Smooth muscle cell (in vitro differentiated cells): ENCODE measurements around the gene PDLIM5. TPM values are rescaled to one million over a fixed set of nuclear protein-coding genes. Genes with fewer than 3 reads are reported as not detected.
"Not testable (repeated sequence)": the region's sequence is repeated elsewhere in the genome, so short reads cannot be mapped to it uniquely, and the experiment has no call there.

Experiments
- DNase-seq: peaks from one replicate; lab custom pipeline; 2025; ENCODE audit not compliant: unreplicated experiment; lab: John Stamatoyannopoulos, UW
- H2AFZ ChIP-seq: fragments of 200-600 bp; sonication (generic); 2 replicates; pipeline ENCODE4 v1.6.0; 2016; ENCODE audit warnings: antibody characterized with exemption, low read depth, mild to moderate bottlenecking
- H3F3A ChIP-seq: fragments of 200-600 bp; sonication (generic); 2 replicates; pipeline ENCODE4 v1.6.0; 2017; ENCODE audit warnings: antibody characterized with exemption, low read depth
- H3K27ac ChIP-seq: fragments of 200-600 bp; sonication (generic); 2 replicates; pipeline ENCODE4 v1.5.1; 2016; ENCODE audit warnings: low read depth, mild to moderate bottlenecking
- H3K27me3 ChIP-seq: fragments of 200-600 bp; sonication (generic); 2 replicates; pipeline ENCODE4 v1.6.1; 2016; ENCODE audit warnings: low read depth, mild to moderate bottlenecking
- H3K36me3 ChIP-seq: fragments of 200-600 bp; sonication (generic); 2 replicates; pipeline ENCODE4 v1.5.1; 2016; ENCODE audit warnings: low read depth
- H3K4me1 ChIP-seq: fragments of 200-600 bp; sonication (generic); 2 replicates; pipeline ENCODE4 v1.5.1; 2016; ENCODE audit warnings: low read depth
- H3K4me2 ChIP-seq: fragments of 200-600 bp; sonication (generic); 2 replicates; pipeline ENCODE4 v1.6.0; 2016; ENCODE audit warnings: mild to moderate bottlenecking
- H3K4me3 ChIP-seq: fragments of 200-600 bp; sonication (generic); 2 replicates; pipeline ENCODE4 v1.5.1; 2016; ENCODE audit warnings: mild to moderate bottlenecking
- H3K79me2 ChIP-seq: fragments of 200-600 bp; sonication (generic); 2 replicates; pipeline ENCODE4 v1.6.0; 2016; ENCODE audit warnings: low read depth, mild to moderate bottlenecking
- H3K9ac ChIP-seq: fragments of 200-600 bp; sonication (generic); 2 replicates; pipeline ENCODE4 v1.6.0; 2016; ENCODE audit warnings: low read depth
- H3K9me3 ChIP-seq: fragments of 200-600 bp; sonication (generic); replicated peaks from 2 replicates; pipeline ENCODE4 v1.5.1; 2016; ENCODE audit warnings: low read depth
- H4K20me1 ChIP-seq: fragments of 200-600 bp; sonication (generic); 2 replicates; pipeline ENCODE4 v1.6.0; 2016; ENCODE audit warnings: low read depth
- CTCF ChIP-seq: fragments of 200-600 bp; sonication (generic); IDR thresholded peaks from 2 replicates; pipeline ENCODE4 v1.5.1; 2017; ENCODE audit warnings: borderline replicate concordance, mild to moderate bottlenecking, antibody characterized with exemption; ENCODE audit not compliant: insufficient read depth, poor library complexity, severe bottlenecking
- WGBS: methylation state at CpG from one replicate; pipeline ENCODE4 v1.1.7; 2016; ENCODE audit warnings: low lambda C conversion rate; 5-methylcytosine and 5-hydroxymethylcytosine counted together
- polyA plus RNA-seq: library from polyadenylated mRNA; unstranded; fragments of >200 nt; fragmentation: Nextera tagmentation; extraction: Ambion mirVana; gene quantifications from 2 replicates; pipeline ENCODE4 v1.2.1, GENCODE V29; 2016
- total RNA-seq: library from RNA; depleted of rRNA; stranded (reverse); fragments of >200 nt; gene quantifications from 2 replicates; pipeline ENCODE4 v1.2.3, GENCODE V29; 2014

PDLIM5 gene
- total and polyA plus RNA-seq, 2 experiments from 2014 or later = 129 to 150 TPM

- no peak overlapping the region for H2AFZ ChIP-seq
- no peaks in the 10 kb centered on the region for H3K9me3 ChIP-seq
- no peaks in the 10 kb centered on the region for H3K4me1 ChIP-seq
- no peak overlapping the region for H3K9ac ChIP-seq
- peak; percentile 74 for TF ChIP-seq CTCF
- H3F3A ChIP-seq = peaks cover 6% of the 10 kb centered on the region
- peaks cover 6% of the 10 kb centered on the region for H3K79me2 ChIP-seq
- no peak for DNase-seq
- WGBS = 39% methylated on average over 6 of the region's 6 CpGs
- H3K27ac ChIP-seq = no peak overlapping the region
- peaks cover 7% of the 10 kb centered on the region for H3K36me3 ChIP-seq
- peaks cover 31% of the 10 kb centered on the region for H4K20me1 ChIP-seq
- H3K4me2 ChIP-seq = no peak overlapping the region
- H3K4me3 ChIP-seq = no peak overlapping the region
- no peaks in the 10 kb centered on the region for H3K27me3 ChIP-seq
Observed at GRCh38 chr4:94621491-94622080, 169.8 kb downstream of the PDLIM5 start.

- WGBS = 74% methylated on average over 3 of the region's 3 CpGs
- Histone ChIP-seq H3K4me1 (no peaks in the 10 kb centered on the region), H3K4me2 (no peak overlapping the region), H2AFZ (no peak overlapping the region), H3K79me2 (peaks cover 6% of the 10 kb centered on the region), H3K9me3 (no peaks in the 10 kb centered on the region), H3K9ac (no peak overlapping the region), H3K27ac (no peak overlapping the region), H3K36me3 (peaks cover 7% of the 10 kb centered on the region), H3K4me3 (no peak overlapping the region), H4K20me1 (peaks cover 31% of the 10 kb centered on the region), H3K27me3 (no peaks in the 10 kb centered on the region), H3F3A (peaks cover 6% of the 10 kb centered on the region)
- no peak for TF ChIP-seq CTCF
- DNase-seq = no peak
Observed at GRCh38 chr4:94623126-94623911, 171.6 kb downstream of the PDLIM5 start.

GRCh38 chr4:94626942-94627341, 175.2 kb downstream of the PDLIM5 start:
- peaks cover 40% of the 10 kb centered on the region for H4K20me1 ChIP-seq

GRCh38 chr4:94629058-94629457, 177.3 kb downstream of the PDLIM5 start:
- Histone ChIP-seq H4K20me1 (peaks cover 36% of the 10 kb centered on the region), H3K79me2 (peaks cover 21% of the 10 kb centered on the region)
- H3K27ac ChIP-seq, DNase-seq, H3K36me3 ChIP-seq, H3K9me3 ChIP-seq, H3F3A ChIP-seq, H2AFZ ChIP-seq, H3K4me3 ChIP-seq, H3K9ac ChIP-seq, H3K4me1 ChIP-seq, H3K27me3 ChIP-seq, H3K4me2 ChIP-seq: not testable (repeated sequence)
- 100% methylated on average over 8 of the region's 8 CpGs for WGBS

More at GRCh38 chr4:94626942-94627341, 175.2 kb downstream of the PDLIM5 start:
- H3K27me3 ChIP-seq = no peaks in the 10 kb centered on the region
- H3K27ac ChIP-seq = no peak overlapping the region
- no peak overlapping the region for H3K9ac ChIP-seq
- H3K4me3 ChIP-seq = no peak overlapping the region
- no peaks in the 10 kb centered on the region for H3K9me3 ChIP-seq
- H3F3A ChIP-seq = no peaks in the 10 kb centered on the region
- H3K79me2 ChIP-seq = peaks cover 18% of the 10 kb centered on the region
- WGBS = 61% methylated on average over 3 of the region's 3 CpGs
- H3K4me1 ChIP-seq = no peaks in the 10 kb centered on the region
- no peak overlapping the region for H2AFZ ChIP-seq
- no peaks in the 10 kb centered on the region for H3K36me3 ChIP-seq
- DNase-seq = no peak
- no peak overlapping the region for H3K4me2 ChIP-seq
- TF ChIP-seq CTCF = no peak
